HG03064 (cell line): ENCODE measurements around the gene CDC25A.

Source experiments
- ATAC-seq: cut with Tn5 transposase; IDR thresholded peaks from one replicate; pipeline ENCODE4 v1.9.1; 2021; ENCODE audit warnings: low read depth; ENCODE audit not compliant: unreplicated experiment

CDC25A gene

GRCh38 chr3:48112108-48112791 lies 76.0 kb downstream of the CDC25A start:
- ATAC-seq: peak; percentile 79

GRCh38 chr3:48110463-48110862 lies 77.8 kb downstream of the CDC25A start:
- ATAC-seq: no peak

DNA sequence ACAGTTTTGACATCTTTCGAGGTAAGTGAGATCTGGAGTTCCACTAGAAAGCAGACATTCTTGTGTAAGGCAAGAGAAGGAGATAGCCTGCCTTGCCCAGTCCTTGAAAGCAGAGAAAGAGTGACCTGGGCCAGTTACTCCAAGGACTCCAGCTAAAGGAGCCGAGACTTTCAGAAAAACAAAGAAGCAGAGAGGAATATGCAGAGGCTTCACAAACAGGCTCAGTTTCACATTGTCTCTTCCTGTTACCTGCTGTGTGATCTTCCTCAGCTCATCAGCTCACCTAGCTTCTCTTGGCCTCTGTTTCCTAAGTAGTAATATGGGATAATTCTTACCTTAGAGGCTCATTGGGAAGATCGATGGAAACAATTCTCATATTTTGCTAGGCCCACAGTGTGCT lies 81.0 kb downstream of the CDC25A start:
- ATAC-seq: no peak
